Urinary bladder (tissue), 4 donors: ENCODE data around the gene SUPT16H. TPM values are rescaled to one million over a fixed set of nuclear protein-coding genes. Genes with fewer than 3 reads are reported as not detected.

Experiments used
- DNase-seq: peaks from one replicate; pipeline ENCODE4 v3.0.0-alpha.2; 2015; ENCODE audit errors: extremely low spot score
- H3K27ac ChIP-seq: one replicate; pipeline ENCODE4 v1.5.1; 2013; ENCODE audit warnings: low read depth, mild to moderate bottlenecking, moderate library complexity
- H3K36me3 ChIP-seq: one replicate; pipeline ENCODE4 v1.6.1; 2013; ENCODE audit warnings: mild to moderate bottlenecking, moderate library complexity; ENCODE audit not compliant: insufficient read depth
- H3K4me1 ChIP-seq: one replicate; pipeline ENCODE4 v1.6.1; 2013; ENCODE audit warnings: mild to moderate bottlenecking, moderate library complexity; ENCODE audit not compliant: insufficient read depth
- H3K4me3 ChIP-seq: one replicate; pipeline ENCODE4 v1.5.1; 2013; ENCODE audit warnings: low read depth, low read length
- WGBS: extraction: QIAGEN DNeasy Blood & Tissue Kit; methylation state at CpG from one replicate; pipeline ENCODE4 v1.1.7; 2013; 5-methylcytosine and 5-hydroxymethylcytosine counted together
- polyA plus RNA-seq: library from polyadenylated mRNA; stranded (reverse); fragments of 200-250 nt; gene quantifications from one replicate; pipeline ENCODE4 v1.2.3, GENCODE V29; 2013
- total RNA-seq: library from RNA; depleted of rRNA; stranded (reverse); fragments of >200 nt; gene quantifications from one replicate; pipeline ENCODE4 v1.2.3, GENCODE V29; 2014
- donor health status: healthy with polysubstance abuse.
- donor health status: healthy.

The SUPT16H gene
- total RNA-seq (66.0 TPM), polyA plus RNA-seq (62.6 TPM)

- WGBS, result under 1% methylated on average over 54 of the region's 54 CpGs
- DNase-seq, result peak; percentile 93
- Histone ChIP-seq H3K4me3 (peak within 1 kb of the TSS; percentile 83), H3K27ac (peak within 1 kb of the TSS; percentile 83), H3K36me3 (no peaks in the 10 kb centered on the region), H3K4me1 (no peaks in the 10 kb centered on the region)
These were observed at the start of gene SUPT16H for GRCh38 chr14:21383848-21384493. TSS of gene SUPT16H (minus strand) at chr14:21384019. CDS start at chr14:21383927, 92 bp downstream.

- Histone ChIP-seq H3K4me3 (no peak overlapping the region), H3K36me3 (peaks cover 6% of the 10 kb centered on the region), H3K27ac (no peak overlapping the region), H3K4me1 (peaks cover 3% of the 10 kb centered on the region)
- no peak for DNase-seq
- 96% methylated on average over 2 of the region's 2 CpGs for WGBS
These were observed 47.3 kb upstream of the SUPT16H start for GRCh38 chr14:21431126-21431525.

- WGBS, result 94% methylated on average over 4 of the region's 4 CpGs
- Histone ChIP-seq H3K4me1 (no peaks in the 10 kb centered on the region), H3K36me3 (peaks cover 9% of the 10 kb centered on the region), H3K27ac (no peak overlapping the region), H3K4me3 (no peak overlapping the region)
- DNase-seq, result no peak
These were observed 45.1 kb upstream of the SUPT16H start for GRCh38 chr14:21428930-21429329.

GRCh38 chr14:21426692-21427091 lies 42.9 kb upstream of the SUPT16H start:
- Histone ChIP-seq H3K36me3 (peaks cover 12% of the 10 kb centered on the region), H3K27ac (no peak overlapping the region), H3K4me3 (no peak overlapping the region), H3K4me1 (no peaks in the 10 kb centered on the region)
- WGBS, result 97% methylated on average over 1 of the region's 1 CpG
- no peak for DNase-seq

GRCh38 chr14:21419528-21419927 lies 35.7 kb upstream of the SUPT16H start:
- 93% methylated on average over 5 of the region's 5 CpGs for WGBS
- Histone ChIP-seq H3K4me3 (no peak overlapping the region), H3K4me1 (no peaks in the 10 kb centered on the region), H3K36me3 (peaks cover 10% of the 10 kb centered on the region), H3K27ac (no peak overlapping the region)
- no peak for DNase-seq

GRCh38 chr14:21415329-21415728 lies 31.5 kb upstream of the SUPT16H start:
- Histone ChIP-seq H3K36me3 (peaks cover 12% of the 10 kb centered on the region), H3K4me1 (no peaks in the 10 kb centered on the region), H3K4me3 (no peak overlapping the region), H3K27ac (no peak overlapping the region)
- 96% methylated on average over 4 of the region's 4 CpGs for WGBS
- no peak for DNase-seq

- H3K4me3 ChIP-seq, result no peak overlapping the region
- no peaks in the 10 kb centered on the region for H3K4me1 ChIP-seq
- peaks cover 8% of the 10 kb centered on the region for H3K36me3 ChIP-seq
- DNase-seq, result no peak
- no peak overlapping the region for H3K27ac ChIP-seq
- 94% methylated on average over 1 of the region's 1 CpG for WGBS
These were observed 30.4 kb upstream of the SUPT16H start for GRCh38 chr14:21414137-21414631.

GRCh38 chr14:21408147-21408546 lies 24.3 kb upstream of the SUPT16H start:
- 81% methylated on average over 3 of the region's 3 CpGs for WGBS
- Histone ChIP-seq H3K4me1 (no peaks in the 10 kb centered on the region), H3K27ac (no peak overlapping the region), H3K36me3 (peaks cover 13% of the 10 kb centered on the region), H3K4me3 (no peak overlapping the region)
- DNase-seq, result no peak

GRCh38 chr14:21406213-21406612 lies 22.4 kb upstream of the SUPT16H start:
- Histone ChIP-seq H3K27ac (no peak overlapping the region), H3K4me1 (no peaks in the 10 kb centered on the region), H3K4me3 (no peak overlapping the region), H3K36me3 (peaks cover 22% of the 10 kb centered on the region)
- no peak for DNase-seq

- no peak overlapping the region for H3K27ac ChIP-seq
- 84% methylated on average over 3 of the region's 3 CpGs for WGBS
These were observed 21.3 kb upstream of the SUPT16H start for GRCh38 chr14:21405097-21405496.

GRCh38 chr14:21399311-21399870 lies 15.6 kb upstream of the SUPT16H start:
- peaks cover 24% of the 10 kb centered on the region for H3K36me3 ChIP-seq
- no peaks in the 10 kb centered on the region for H3K4me1 ChIP-seq
- DNase-seq, result no peak
- WGBS, result 95% methylated on average over 5 of the region's 5 CpGs
- H3K4me3 ChIP-seq, result no peak overlapping the region
- H3K27ac ChIP-seq, result no peak overlapping the region

More at GRCh38 chr14:21405097-21405496, 21.3 kb upstream of the SUPT16H start:
- Histone ChIP-seq H3K4me1 (no peaks in the 10 kb centered on the region), H3K36me3 (peaks cover 21% of the 10 kb centered on the region), H3K4me3 (no peak overlapping the region)
- DNase-seq, result no peak

- DNase-seq, result no peak
- Histone ChIP-seq H3K36me3 (peaks cover 26% of the 10 kb centered on the region), H3K4me1 (no peaks in the 10 kb centered on the region), H3K27ac (no peak overlapping the region), H3K4me3 (no peak overlapping the region)
- WGBS, result 94% methylated on average over 4 of the region's 4 CpGs
These were observed 15.1 kb upstream of the SUPT16H start for GRCh38 chr14:21398901-21399300.

- 32% methylated on average over 1 of the region's 1 CpG for WGBS
- Histone ChIP-seq H3K4me3 (no peak overlapping the region), H3K4me1 (no peaks in the 10 kb centered on the region), H3K27ac (no peak overlapping the region), H3K36me3 (peaks cover 17% of the 10 kb centered on the region)
- no peak for DNase-seq
These were observed 11.6 kb upstream of the SUPT16H start for GRCh38 chr14:21395450-21395849.

GRCh38 chr14:21385188-21385904 lies 1.5 kb upstream of the SUPT16H start:
- no peaks in the 10 kb centered on the region for H3K36me3 ChIP-seq

More at GRCh38 chr14:21385188-21385904, 1.5 kb upstream of the SUPT16H start:
- DNase-seq, result no peak
- H3K4me3 ChIP-seq, result no peak overlapping the region
- H3K4me1 ChIP-seq, result no peaks in the 10 kb centered on the region
- 88% methylated on average over 7 of the region's 7 CpGs for whole genome bisulfite sequencing
- H3K27ac ChIP-seq, result no peak overlapping the region
